HUES48 (cell line): ENCODE measurements around the gene CCNDBP1.

Source experiments
- H3K27ac ChIP-seq: one replicate; pipeline ENCODE4 v1.7.0; 2013; ENCODE audit warnings: low read depth, low read length, inconsistent platforms
- H3K27me3 ChIP-seq: 2 replicates; pipeline ENCODE4 v1.6.1; 2013; ENCODE audit warnings: mild to moderate bottlenecking, low read length; ENCODE audit not compliant: control insufficient read depth, insufficient read depth
- H3K36me3 ChIP-seq: 2 replicates; pipeline ENCODE4 v1.6.1; 2013; ENCODE audit warnings: low read length; ENCODE audit not compliant: control insufficient read depth, insufficient read depth
- H3K4me1 ChIP-seq: 2 replicates; pipeline ENCODE4 v1.6.1; 2013; ENCODE audit warnings: mild to moderate bottlenecking, low read length; ENCODE audit not compliant: control insufficient read depth, insufficient read depth
- H3K4me3 ChIP-seq: 2 replicates; pipeline ENCODE4 v1.5.1; 2013; ENCODE audit warnings: mild to moderate bottlenecking, low read depth, low read length
- H3K9ac ChIP-seq: 2 replicates; pipeline ENCODE4 v1.6.1; 2013; ENCODE audit warnings: mild to moderate bottlenecking, low read depth, low read length, moderate library complexity
- H3K9me3 ChIP-seq: 2 replicates; pipeline ENCODE4 v1.6.1; 2013; ENCODE audit warnings: low read length; ENCODE audit not compliant: control insufficient read depth, insufficient read depth

The CCNDBP1 gene

GRCh38 chr15:43208052-43209002, 23.1 kb downstream of the CCNDBP1 start:
- Histone ChIP-seq H3K4me1 (no peaks in the 10 kb centered on the region), H3K36me3 (no peaks in the 10 kb centered on the region), H3K27ac (no peak overlapping the region), H3K9ac (no peak overlapping the region), H3K4me3 (no peak overlapping the region), H3K27me3 (no peaks in the 10 kb centered on the region; the same call in 1 of the 2 replicates), H3K9me3 (no peaks in the 10 kb centered on the region)

GRCh38 chr15:43209059-43209824, 24.0 kb downstream of the CCNDBP1 start:
- Histone ChIP-seq H3K27me3 (no peaks in the 10 kb centered on the region; the same call in 1 of the 2 replicates), H3K9me3 (no peaks in the 10 kb centered on the region), H3K27ac (no peak overlapping the region), H3K4me3 (no peak overlapping the region), H3K36me3 (no peaks in the 10 kb centered on the region), H3K4me1 (no peaks in the 10 kb centered on the region; the same call in 1 of the 2 replicates), H3K9ac (no peak overlapping the region)

GRCh38 chr15:43210172-43210745, 25.1 kb downstream of the CCNDBP1 start:
- Histone ChIP-seq H3K9me3 (no peaks in the 10 kb centered on the region), H3K4me3 (no peak overlapping the region), H3K9ac (no peak overlapping the region), H3K27ac (no peak overlapping the region), H3K27me3 (no peaks in the 10 kb centered on the region; the same call in 1 of the 2 replicates), H3K36me3 (no peaks in the 10 kb centered on the region), H3K4me1 (no peaks in the 10 kb centered on the region; the same call in 1 of the 2 replicates)

- no peaks in the 10 kb centered on the region for H3K36me3 ChIP-seq
- no peaks in the 10 kb centered on the region; the same call in 1 of the 2 replicates for H3K4me1 ChIP-seq
- H3K27me3 ChIP-seq, result no peaks in the 10 kb centered on the region; the same call in 1 of the 2 replicates
- H3K9ac ChIP-seq, result no peak overlapping the region
- H3K27ac ChIP-seq, result no peak overlapping the region
- no peak overlapping the region for H3K4me3 ChIP-seq
- H3K9me3 ChIP-seq, result no peaks in the 10 kb centered on the region
Measured at GRCh38 chr15:43210807-43211206, 25.6 kb downstream of the CCNDBP1 start.

- no peaks in the 10 kb centered on the region for H3K36me3 ChIP-seq
- no peaks in the 10 kb centered on the region; the same call in 1 of the 2 replicates for H3K27me3 ChIP-seq
- H3K4me3 ChIP-seq, result no peak overlapping the region
- no peak overlapping the region for H3K9ac ChIP-seq
- H3K9me3 ChIP-seq, result no peaks in the 10 kb centered on the region
- no peak overlapping the region for H3K27ac ChIP-seq
- H3K4me1 ChIP-seq, result no peaks in the 10 kb centered on the region; the same call in 1 of the 2 replicates
Measured at GRCh38 chr15:43211224-43211735, 26.1 kb downstream of the CCNDBP1 start.

GRCh38 chr15:43212299-43212698, 27.1 kb downstream of the CCNDBP1 start:
- Histone ChIP-seq H3K27ac (no peak overlapping the region), H3K27me3 (no peaks in the 10 kb centered on the region; the same call in 1 of the 2 replicates), H3K36me3 (no peaks in the 10 kb centered on the region), H3K9ac (no peak overlapping the region), H3K4me1 (no peaks in the 10 kb centered on the region; the same call in 1 of the 2 replicates), H3K4me3 (no peak overlapping the region), H3K9me3 (no peaks in the 10 kb centered on the region)

- H3K4me1 ChIP-seq, result no peaks in the 10 kb centered on the region; the same call in 1 of the 2 replicates
- H3K9ac ChIP-seq, result no peak overlapping the region
- no peaks in the 10 kb centered on the region for H3K9me3 ChIP-seq
- H3K27ac ChIP-seq, result no peak overlapping the region
- no peaks in the 10 kb centered on the region for H3K36me3 ChIP-seq
- H3K4me3 ChIP-seq, result no peak overlapping the region
- no peaks in the 10 kb centered on the region; the same call in 1 of the 2 replicates for H3K27me3 ChIP-seq
Measured at GRCh38 chr15:43212951-43213350, 27.7 kb downstream of the CCNDBP1 start.

- Histone ChIP-seq H3K36me3 (no peaks in the 10 kb centered on the region), H3K9ac (no peak overlapping the region)
Measured at GRCh38 chr15:43213466-43213865, 28.3 kb downstream of the CCNDBP1 start.

GRCh38 chr15:43214169-43214568, 29.0 kb downstream of the CCNDBP1 start:
- H3K36me3 ChIP-seq, result no peaks in the 10 kb centered on the region
- no peak overlapping the region for H3K4me3 ChIP-seq
- no peaks in the 10 kb centered on the region; the same call in 1 of the 2 replicates for H3K4me1 ChIP-seq
- no peak overlapping the region for H3K27ac ChIP-seq
- H3K9ac ChIP-seq, result no peak overlapping the region
- H3K9me3 ChIP-seq, result no peaks in the 10 kb centered on the region
- no peaks in the 10 kb centered on the region for H3K27me3 ChIP-seq

More at GRCh38 chr15:43213466-43213865, 28.3 kb downstream of the CCNDBP1 start:
- H3K27me3 ChIP-seq, result no peaks in the 10 kb centered on the region
- no peaks in the 10 kb centered on the region; the same call in 1 of the 2 replicates for H3K4me1 ChIP-seq
- H3K9me3 ChIP-seq, result no peaks in the 10 kb centered on the region
- no peak overlapping the region for H3K4me3 ChIP-seq
- H3K27ac ChIP-seq, result no peak overlapping the region

- H3K4me1 ChIP-seq, result no peaks in the 10 kb centered on the region; the same call in 1 of the 2 replicates
- no peak overlapping the region for H3K27ac ChIP-seq
- no peak overlapping the region for H3K4me3 ChIP-seq
- no peaks in the 10 kb centered on the region for H3K36me3 ChIP-seq
- H3K27me3 ChIP-seq, result no peaks in the 10 kb centered on the region
- no peaks in the 10 kb centered on the region for H3K9me3 ChIP-seq
- no peak overlapping the region for H3K9ac ChIP-seq
Measured at GRCh38 chr15:43214592-43215295, 29.5 kb downstream of the CCNDBP1 start.
